NCI-H446 treated with DMSO at 0.1 percent for 48 hours (cell line): Measurements from ENCODE around the gene PXDN.
"Not testable (repeated sequence)": the region's sequence is repeated elsewhere in the genome, so short reads cannot be mapped to it uniquely, and the experiment has no call there.

ENCODE experiments used
- DNase-seq: peaks from one replicate; lab custom pipeline; 2025; lab: John Stamatoyannopoulos, UW

Gene PXDN

GRCh38 chr2:1722692-1723091, 21.6 kb downstream of the PXDN start:
- peak; percentile 65 for DNase-seq

- DNase-seq = no peak
These were observed 22.3 kb downstream of the PXDN start for GRCh38 chr2:1721706-1722646.

DNA sequence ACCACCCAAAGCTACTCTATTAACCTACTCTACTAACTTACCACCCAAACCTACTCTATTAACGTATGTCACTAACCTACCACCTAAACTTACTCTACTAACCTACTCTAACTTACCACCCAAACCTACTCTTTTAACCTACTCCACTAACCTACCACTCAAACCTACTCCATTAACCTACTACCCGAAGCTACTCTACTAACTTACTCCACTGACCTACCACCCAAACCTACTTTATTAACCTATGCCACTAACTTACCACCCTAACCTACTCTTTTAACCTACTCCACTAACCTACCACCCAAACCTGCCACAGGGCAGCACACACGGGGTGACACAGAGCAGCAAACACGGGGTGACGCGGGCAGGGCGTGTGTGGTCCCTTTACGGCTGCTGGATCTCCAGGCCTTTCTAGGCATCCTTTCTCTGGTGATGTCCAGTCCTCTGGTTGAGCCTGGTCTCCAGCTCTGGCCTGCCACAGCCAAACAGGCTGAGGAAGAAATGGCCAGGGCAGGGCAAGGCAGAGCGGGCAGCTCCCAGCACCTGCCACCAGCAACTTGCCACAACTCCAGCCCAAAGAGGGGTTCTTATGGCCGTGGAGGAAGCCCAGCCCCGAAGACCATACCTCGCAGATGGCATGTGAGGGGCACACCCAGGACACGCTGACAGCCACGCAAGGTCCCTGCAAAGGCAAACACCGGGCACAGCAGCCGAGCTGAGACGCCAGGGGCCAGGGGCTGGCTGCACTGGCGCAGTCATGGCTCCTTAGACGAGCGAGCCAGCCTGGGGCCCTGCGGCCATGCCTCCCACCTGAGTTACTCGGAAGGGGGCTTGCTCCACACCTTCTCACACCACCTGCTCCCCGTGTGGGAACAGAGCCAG, 25.7 kb downstream of the PXDN start:
- no peak for DNase-seq

DNA sequence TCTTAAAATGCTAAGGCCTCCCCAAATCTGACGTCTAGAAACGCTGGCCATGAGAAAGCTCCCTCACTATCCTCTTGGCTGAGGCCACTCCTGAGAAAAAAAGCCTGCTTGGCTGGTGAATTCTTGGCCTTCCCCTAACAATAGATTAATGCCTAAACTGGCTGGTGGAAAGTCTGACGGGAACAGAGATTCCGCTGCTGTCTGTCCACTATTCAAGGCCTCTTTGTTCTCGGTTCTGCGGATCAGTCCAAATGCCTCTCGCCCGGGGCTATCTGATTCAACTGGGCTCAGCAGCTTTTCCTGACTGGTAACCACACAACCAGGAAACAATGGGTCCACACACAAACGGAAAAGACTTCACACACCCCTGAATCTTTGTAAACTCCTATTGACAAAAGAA, 27.2 kb downstream of the PXDN start:
- no peak for DNase-seq

- DNase-seq = no peak
These were observed 27.9 kb downstream of the PXDN start for GRCh38 chr2:1716441-1716840.

DNA sequence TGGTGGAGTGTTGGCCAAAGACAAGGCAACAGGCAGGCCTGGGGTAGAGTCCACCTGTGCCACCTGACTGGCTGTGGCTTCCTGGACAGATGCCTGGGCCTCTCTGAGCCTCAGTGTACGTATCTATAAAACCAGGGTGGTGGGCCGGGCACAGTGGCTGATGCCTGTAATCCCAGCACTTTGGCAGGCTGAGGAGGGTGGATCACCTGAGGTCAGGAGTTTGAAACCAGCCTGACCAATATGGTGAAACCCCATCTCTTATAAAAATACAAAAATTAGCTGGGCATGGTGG, 28.4 kb downstream of the PXDN start:
- not testable (repeated sequence) for DNase-seq

GRCh38 chr2:1715184-1716013, 28.9 kb downstream of the PXDN start:
- DNase-seq = no peak

DNA sequence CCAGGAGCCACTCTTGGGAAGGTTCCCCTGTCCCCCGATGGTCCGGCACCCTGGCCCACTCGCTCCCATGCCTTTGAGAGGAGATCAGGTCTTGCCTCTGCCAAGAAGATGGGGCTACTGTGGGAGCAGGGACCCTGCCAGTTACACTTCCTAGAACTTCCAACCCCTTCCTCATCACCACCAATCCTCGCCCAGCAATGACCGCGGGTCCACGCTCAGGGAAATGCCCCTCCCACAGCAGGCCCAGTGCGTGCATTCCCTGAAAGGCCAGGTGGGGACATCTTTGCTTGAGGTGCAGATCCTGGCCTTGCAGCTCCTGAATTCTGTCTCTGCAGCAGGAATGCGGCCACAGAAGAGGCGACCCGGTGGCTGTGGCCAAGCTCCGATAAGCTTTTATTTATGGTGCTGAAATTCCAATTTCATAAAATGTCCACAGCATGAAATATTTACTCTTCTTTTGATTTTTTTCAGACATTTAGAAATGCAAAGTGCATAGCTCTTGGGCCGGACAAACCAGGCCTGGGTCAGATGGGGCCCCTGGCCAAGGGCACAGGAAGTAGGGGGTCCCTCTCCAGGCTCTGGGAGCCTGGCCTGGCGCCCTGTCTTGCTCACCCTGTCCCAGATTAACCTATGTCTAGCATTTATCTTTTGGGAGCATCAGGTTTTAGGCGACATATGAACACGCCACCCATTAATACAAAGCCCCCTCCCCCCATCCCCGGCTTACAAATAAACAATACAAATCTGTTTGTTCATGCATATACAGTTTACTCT, 29.8 kb downstream of the PXDN start:
- no peak for DNase-seq

GRCh38 chr2:1713839-1714236, 30.5 kb downstream of the PXDN start:
- no peak for DNase-seq

DNA sequence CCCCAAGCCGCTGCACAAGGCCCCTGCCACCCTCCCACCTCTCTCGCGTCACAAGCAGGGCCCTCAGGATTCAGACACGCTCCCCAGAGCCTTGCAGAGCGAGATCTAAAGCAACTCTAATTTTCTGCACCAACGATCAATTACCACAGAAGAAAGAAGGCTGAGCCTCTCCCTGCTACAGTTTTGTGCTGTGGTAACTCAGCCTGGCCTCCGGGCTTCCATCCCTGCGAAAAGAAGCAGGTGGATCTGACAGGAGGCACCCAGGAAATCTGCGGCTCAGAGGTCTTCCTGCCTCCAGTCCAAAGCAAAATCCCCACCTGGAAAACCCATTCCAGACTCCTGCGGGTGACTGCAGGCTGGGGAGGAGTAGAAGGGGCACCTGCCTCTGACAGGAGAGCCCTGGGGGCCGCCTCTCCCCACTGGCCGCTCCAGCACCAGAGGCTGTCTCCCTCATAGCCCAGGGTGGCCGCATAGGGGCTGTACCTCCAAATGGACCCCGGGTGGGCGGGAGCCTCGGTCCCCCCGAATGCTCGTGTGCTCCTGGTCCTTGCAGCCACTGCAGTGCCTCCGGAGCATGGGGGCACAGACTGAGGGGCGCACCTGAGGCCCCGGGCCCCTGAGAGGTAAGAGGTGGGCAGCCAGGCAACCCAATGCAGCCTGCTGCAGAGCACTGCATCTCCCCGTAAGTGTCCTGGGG, 31.0 kb downstream of the PXDN start:
- DNase-seq = no peak

DNA sequence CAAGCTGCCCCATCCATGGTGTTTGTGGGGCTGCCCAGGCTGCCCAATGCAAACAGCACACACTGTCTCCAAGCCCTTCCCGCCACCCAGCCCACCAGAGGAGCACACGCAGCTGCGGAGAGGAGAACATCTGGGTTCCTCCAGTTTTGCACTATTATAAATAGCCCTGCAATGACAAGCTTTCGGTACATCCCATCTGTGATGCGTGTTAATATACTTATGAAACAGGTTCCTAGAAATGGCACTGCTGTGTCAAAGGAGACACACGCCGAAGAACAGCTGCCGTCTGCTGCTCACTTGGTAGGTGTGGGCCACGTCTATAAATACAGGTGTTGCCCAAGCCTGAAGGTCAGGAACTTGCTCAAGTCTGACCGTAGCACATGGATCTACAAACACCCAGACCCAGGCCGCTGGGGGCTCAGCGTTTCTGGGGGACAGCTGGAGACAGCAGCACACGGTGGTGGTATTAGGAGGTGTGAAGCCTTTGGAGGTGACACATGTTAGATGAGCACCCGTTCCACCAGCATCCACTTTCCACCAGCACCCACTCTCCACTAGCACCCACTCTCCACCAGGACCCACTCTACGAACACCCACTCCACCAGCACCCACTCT, 34.3 kb downstream of the PXDN start:
- DNase-seq = no peak

DNA sequence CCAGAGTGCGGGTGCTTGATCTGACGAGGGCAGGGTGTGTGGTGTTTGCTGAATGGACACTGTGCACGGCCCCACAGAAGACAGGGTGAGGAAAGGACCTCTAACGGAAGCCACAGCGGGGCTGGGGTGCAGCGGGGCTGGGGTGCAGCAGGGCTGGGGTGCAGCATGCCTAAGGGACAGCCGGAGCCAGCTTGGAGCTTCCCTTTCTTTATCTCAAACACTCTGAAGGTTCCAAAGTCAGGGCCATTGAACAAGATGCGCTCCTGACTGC, 35.0 kb downstream of the PXDN start:
- DNase-seq = no peak

- no peak for DNase-seq
These were observed 35.6 kb downstream of the PXDN start for GRCh38 chr2:1708476-1709334.

DNA sequence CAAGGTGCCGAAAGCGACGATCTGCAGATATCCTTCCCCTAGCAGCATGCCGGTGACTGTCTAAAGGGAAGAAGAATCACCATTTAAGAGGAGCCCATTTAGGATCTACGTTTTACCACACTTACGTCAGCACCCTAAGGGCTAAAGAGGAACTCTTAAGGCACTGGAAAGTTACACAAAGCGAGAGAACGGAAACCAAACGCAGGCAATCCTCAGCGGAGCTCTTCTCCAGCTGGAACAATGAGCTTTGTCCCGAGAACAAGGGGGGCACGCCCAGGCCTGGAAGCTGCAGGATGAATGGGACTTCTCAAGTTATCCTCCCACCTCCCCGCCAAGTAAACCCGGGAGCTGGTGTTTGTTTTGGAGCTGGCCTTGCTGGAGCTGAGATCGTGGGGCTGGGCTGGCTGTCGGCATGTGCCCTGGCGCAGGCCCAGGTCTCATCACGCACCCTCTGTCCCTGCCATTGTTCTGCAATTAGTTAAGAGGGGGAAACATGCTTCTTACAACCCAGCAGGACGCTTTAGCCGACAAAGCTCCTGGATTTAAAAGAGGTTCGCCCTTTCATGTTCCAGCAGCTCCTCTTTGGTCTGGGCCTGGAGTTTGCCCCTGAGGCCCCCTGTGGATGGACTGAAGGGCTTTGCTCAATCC, 36.4 kb downstream of the PXDN start:
- DNase-seq = peak; percentile 50

DNA sequence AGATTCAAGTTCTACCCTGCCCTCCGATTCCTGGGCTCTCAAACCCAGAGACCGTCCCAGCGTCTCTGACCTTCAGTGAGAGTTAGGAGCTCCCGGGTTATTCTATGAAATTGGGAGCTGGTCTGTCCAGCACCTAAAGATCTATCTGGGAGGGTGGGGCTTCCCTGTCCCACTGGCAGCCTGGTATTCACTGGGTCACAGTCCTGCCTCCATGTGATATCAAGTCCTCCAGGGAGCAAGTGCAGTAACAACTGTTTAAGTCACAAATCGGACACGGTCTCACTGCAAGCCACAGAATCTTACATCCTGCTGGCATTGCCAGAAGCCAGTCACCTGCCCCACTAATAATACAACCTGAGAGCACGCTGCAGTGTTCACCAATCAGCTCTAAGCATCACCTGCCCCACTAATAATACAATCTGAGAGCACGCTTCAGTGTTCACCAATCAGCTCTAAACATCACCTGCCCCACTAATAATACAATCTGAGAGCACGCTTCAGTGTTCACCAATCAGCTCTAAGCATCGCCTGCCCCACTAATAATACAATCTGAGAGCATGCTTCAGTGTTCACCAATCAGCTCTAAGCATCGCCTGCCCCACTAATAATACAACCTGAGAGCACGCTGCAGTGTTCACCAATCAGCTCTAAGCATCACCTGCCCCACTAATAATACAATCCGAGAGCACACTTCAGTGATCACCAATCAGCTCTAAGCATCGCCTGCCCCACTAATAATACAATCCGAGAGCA, 38.0 kb downstream of the PXDN start:
- not testable (repeated sequence) for DNase-seq

- no peak for DNase-seq
These were observed 38.7 kb downstream of the PXDN start for GRCh38 chr2:1705557-1706076.

DNA sequence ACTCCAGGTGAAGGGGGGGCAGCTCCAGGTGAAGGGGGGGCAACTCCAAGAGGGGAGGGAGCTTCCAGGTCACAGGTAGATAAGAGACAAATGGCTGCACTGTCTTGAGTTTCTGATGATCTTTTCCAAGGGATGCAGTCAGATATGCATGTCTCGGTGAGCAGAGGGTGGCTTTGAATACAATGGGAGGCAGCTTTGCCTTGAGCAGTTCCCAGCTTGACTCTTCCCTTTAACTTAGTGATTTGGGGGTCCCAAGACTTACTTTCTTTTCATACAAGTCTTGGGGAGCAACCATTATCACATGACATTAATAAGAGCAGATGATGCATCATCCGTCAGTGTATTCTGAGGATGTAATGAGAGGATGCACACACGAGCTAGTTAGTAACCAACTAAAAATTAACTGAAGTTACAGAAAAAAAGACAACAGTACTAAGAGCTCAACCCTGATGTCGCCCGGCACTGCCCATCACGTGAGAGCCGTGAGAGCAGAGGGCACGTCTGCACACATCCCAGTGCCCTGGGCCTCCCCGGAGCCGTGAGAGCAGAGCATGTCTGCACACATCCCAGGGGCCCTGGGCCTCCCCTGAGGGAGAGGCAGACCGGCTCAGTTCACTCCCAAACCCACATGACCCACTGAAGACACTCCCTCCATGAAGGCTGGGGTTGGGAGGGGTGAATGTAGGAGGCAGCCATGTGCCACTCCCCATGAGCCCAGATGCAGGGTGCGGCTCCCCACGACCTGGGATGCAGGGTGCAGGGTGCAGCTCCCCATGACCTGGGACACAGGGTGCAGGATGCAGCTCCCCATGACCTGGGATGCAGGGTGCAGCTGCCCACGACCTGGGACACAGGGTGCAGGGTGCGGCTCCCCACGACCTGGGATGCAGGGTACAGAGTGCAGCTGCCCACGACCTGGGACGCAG, 39.4 kb downstream of the PXDN start:
- no peak for DNase-seq
